ENCODE results near the gene FMO2.
"Not testable (repeated sequence)": the region's sequence is repeated elsewhere in the genome, so short reads cannot be mapped to it uniquely, and the experiment has no call there.

FMO2 gene

GRCh38 chr1:171221665-171222591 is 36.8 kb downstream of the FMO2 start:
- DNase-seq = no peak

- no peak for DNase-seq
These were observed 37.8 kb downstream of the FMO2 start for GRCh38 chr1:171222936-171223335.

- DNase-seq = not testable (repeated sequence)
These were observed 39.2 kb downstream of the FMO2 start for GRCh38 chr1:171224257-171224656.

DNA sequence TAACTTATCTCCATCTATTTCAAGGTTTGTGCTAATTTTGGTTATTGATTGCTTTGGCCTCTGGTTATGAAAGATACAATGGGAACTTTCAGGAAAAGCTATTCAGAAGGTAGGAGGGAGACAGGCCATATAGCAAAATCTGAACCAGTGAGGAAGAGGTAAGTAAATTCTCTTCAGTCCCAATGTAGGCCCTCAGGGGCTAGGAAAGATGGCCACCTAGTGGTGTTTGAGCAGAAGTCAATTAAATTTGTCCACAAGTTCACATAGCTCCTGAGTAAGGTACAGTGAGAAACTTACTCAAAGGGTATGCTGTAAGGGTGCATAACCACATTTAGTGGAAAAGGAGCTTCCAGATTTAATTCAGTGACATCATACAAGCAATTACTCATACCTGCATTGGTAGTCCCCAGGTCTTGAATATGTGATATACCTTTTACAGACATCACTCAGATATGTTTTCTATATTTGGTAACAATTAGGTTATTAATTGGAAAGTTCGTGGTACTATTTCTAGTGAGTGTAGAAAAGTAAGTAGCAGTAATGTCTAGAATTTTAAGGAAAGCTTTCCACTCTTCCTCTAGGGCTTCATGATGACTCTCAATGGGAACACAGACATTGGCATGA is 41.8 kb downstream of the FMO2 start:
- no peak for DNase-seq

DNA sequence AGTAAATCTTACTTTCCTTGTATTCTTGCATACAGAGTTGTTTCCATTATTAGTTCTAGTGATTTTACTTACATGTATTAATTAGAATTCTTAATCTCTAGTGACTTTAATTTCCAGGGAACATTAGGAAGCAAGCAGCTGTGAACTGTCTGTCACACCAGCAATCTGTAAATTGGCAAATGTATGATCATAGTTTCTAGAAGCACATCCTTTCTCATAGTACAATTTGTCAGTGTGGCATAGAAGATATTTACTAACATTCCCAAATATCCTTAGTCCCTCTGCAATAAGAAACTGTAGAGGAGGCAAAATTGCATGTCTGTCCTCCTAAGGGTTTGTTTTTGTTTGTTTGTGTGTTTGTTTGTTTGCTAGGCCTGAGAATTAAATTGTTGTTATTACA is 46.2 kb downstream of the FMO2 start:
- no peak for DNase-seq

DNA sequence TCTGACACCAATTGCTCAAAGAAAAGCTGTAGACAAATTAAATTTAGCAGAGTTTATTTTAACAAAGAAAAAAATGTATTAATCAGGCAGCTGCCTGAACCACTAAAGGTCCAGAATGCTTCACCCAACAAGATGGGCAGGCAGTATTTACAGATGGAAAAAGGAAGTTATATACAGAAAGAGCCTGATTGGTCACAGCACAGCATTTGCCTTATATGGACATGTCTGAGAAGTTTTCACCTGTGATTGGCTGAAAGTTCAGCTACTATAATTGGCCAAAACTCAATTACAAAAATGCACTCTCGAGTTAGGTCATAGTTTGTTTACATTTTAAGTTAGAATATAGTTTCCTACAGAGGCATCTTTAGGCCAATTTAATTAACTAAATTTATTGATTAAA is 48.1 kb downstream of the FMO2 start:
- DNase-seq = no peak

- DNase-seq = not testable (repeated sequence)
These were observed 51.1 kb downstream of the FMO2 start for GRCh38 chr1:171236231-171236630.

- DNase-seq = no peak
These were observed 58.8 kb downstream of the FMO2 start for GRCh38 chr1:171243878-171244277.

DNA sequence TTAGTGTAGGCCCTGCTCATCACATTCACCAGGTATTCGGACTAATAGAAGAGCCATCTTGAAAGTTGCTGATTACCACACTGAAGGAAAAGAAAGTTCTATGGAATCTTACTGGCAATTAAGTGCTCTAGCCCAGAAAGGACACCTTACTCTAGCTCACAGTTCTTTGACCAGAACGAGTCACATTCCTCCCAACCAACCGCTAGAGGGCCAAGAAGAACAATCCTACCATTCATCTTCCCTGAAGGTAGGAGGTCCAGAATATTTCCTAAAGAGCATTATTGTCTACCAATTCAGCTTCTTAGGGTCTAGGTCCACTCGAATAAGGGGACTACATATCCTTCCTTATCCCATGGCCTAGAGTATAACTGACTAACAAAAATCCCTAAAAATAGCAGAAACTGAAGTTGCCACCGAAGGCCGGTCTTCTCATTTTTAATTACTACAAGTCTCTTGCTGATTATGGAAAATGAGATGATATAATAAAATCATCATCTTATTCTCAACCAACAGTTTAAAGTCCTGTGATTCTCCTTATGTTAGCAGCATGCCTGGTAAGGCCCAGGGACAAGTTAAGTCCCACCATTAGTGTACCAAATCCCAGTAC is 60.5 kb downstream of the FMO2 start:
- no peak for DNase-seq

DNA sequence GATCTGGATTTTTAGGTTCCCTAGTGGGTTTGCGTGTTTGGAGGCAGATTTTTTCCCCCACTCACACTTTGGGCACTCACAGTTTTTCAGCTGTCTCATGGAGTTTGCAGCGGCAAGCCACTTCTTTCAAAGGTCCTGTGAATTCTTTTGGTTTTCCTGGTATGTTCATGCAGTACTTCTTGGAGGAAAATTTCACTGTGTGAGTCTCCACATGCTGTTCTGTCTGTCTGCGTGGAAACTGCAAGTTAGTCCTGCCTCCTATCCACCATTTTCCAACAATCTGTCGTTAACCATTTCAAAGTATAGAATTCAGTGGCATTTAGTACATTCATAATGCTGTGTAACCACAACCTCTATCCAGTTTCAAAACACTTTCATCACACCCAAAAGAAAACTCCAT is 62.4 kb downstream of the FMO2 start:
- no peak for DNase-seq

GRCh38 chr1:171248302-171248701 is 63.2 kb downstream of the FMO2 start, which contains the start of gene FMO1:
Gene FMO1, plus strand, starts transcription at chr1:171248494. Its CDS starts 9,594 bp downstream, at chr1:171258088.
- no peak for DNase-seq

- no peak for DNase-seq
These were observed 63.7 kb downstream of the FMO2 start for GRCh38 chr1:171248841-171249240.

GRCh38 chr1:171250263-171250662 is 65.2 kb downstream of the FMO2 start:
- DNase-seq = no peak

DNA sequence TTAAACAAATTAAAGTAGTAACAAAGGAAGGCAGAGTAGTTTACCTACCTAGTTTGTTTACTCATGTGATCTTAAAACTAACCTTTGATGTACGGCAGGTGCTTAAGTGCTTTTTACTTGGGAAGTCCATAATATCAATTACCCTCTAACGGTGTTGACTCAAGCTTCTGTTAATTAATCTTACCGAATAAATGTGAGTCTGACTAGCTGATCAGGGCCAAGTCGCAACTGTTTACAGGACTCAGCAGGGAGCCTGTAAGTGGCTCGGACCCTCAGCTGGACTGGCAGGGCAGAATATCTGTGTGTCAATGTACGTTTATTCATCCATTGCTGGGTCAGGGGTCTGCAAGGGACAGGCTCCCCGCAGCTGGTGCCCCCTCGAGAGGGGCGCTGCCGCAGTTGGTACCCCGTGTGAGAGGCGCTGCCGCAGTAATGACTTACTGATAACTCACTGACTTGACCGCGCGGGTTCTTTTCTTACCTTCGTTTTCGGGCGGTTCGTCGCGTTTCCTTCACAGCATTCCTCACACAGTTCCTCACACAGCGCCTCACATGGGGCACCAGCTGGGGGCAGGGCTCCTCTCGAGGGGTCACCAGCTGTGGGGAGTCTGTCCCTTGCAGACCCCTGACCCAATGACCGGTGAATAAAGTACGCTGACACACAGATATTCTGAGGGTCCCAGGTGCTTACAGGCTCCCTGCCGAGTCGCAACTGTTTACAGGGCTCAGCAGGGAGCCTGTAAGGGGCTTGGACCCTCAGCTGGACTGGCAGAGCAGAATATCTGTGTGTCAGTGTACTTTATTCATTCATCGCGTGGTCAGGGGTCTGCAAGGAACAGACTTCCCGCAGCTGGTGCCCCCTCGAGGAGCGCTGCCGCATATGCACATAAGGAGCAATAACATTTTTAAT is 66.2 kb downstream of the FMO2 start:
- DNase-seq = peak; percentile 66

DNA sequence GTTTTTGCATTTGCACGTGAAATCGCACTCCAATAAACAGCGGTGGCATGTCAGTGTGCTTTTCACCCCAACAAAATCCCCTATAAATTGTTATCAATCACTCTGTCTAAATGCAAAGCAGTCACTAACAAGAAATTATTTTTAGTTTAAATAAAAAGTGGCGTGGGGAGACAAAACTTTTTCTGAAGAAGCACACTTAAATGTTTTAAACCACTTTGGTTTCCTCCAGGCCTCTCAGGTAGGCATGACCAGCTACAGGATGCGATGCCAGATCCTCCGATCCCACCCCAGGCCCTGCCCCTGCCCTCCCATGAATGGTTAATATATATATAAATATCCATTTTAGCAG is 66.8 kb downstream of the FMO2 start:
- no peak for DNase-seq

DNA sequence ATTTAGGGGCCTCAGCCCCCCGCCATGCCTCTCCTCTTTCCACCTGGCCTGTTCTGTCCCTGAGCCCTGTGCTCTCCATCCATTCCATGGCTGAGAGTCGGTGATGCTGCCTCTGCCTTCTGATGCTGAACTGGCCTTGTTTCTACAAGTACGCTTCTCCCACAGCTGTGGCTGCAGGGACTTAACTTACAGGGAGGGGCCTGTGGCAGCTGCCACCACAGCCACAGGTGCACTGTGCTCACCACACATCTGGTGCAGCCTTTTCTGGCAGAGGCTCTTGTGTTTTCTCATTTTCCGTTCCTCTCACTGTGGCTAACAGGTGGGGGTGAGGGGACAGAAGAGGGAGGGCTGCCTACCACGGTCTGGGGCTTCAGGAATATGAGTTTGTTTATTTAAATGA is 67.4 kb downstream of the FMO2 start:
- no peak for DNase-seq

GRCh38 chr1:171254859-171255258 is 69.8 kb downstream of the FMO2 start:
- no peak for DNase-seq

GRCh38 chr1:171256940-171257606 is 72.0 kb downstream of the FMO2 start:
- DNase-seq = no peak

DNA sequence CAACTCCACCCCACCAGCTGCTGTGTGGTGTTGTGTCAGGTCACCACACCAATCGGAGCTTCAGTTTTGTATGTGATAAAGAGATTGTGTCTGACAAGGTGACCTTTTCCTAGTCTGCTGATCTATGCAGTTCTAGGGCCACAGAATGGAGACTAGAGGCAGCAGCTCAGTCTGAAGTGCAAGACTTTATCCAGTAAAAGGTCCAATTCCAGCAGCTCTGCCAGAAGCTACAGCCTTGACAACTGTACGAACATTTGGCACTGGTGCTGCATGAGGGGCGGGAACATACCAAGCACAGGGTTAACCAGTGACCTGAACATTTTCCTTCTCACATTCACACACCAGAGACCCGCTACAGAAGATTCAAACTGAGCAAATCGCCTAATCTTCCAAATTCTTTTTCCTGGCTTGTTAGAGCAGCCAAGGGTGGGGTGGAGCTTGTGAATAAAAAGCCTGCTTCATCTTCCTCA is 72.5 kb downstream of the FMO2 start:
- DNase-seq = no peak

GRCh38 chr1:171258429-171258828 is 73.3 kb downstream of the FMO2 start:
- no peak for DNase-seq

DNA sequence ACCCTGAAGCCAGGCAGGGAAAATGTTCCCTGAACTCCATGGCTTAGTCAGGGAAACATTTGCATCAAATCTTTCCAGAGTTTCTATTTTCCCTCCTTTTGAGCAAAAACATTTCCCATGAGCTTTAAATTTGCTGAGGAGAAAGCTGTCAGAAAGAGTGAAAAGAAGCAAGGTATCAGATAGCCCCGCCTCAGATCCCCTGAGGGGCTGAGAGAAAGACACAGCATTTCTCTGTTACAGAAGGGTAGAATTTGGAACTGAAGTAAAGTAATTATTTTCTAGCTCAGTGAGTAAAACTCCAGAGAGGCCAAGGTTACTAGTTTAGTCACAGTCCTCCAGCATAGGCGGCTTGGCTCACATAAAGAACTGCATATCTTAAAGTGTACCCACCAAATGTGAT is 73.8 kb downstream of the FMO2 start:
- no peak for DNase-seq
